HepG2 (cell line): ENCODE results near the gene YEATS2. TPM values are rescaled to one million over a fixed set of nuclear protein-coding genes. Genes with fewer than 3 reads are reported as not detected.

Experiments
- ATAC-seq: fragments of 200-7000 bp; cut with Tn5 transposase; 3 replicates; pipeline ENCODE4 v1.9.1; 2020; ENCODE audit warnings: mild to moderate bottlenecking, moderate library complexity
- BruUV-seq: library from RNA; stranded (reverse); fragments of 400-500 nt; replicated peaks from 2 replicates; lab custom pipeline; 2021; lab: Mats Ljungman, UMichigan
- CTCF ChIA-PET: fragments of 300-600 bp; formaldehyde crosslinking; extraction: SDS; loops from one replicate; lab custom pipeline; 2021; ENCODE audit warnings: low total read pairs, inconsistent platforms, low intra/inter-chr PET ratio; lab: Yijun Ruan, JAX
- POLR2A ChIA-PET: fragments of 350-600 bp; sonication (Branson Sonifier 250); formaldehyde crosslinking; loops from one replicate; lab custom pipeline; 2020; ENCODE audit warnings: antibody characterized with exemption, inconsistent platforms; lab: Yijun Ruan, JAX
- DNase-seq: peaks from one replicate; pipeline ENCODE4 v3.0.0-alpha.2; 2015; ENCODE audit warnings: low spot score
- FAIRE-seq: peaks from 3 replicates; lab custom pipeline; 2011; peaks lifted over from hg19 to GRCh38; lab: Jason Lieb, UNC
- H2AFZ ChIP-seq: one replicate; pipeline ENCODE4 v1.6.1; 2011; ENCODE audit warnings: low read length, inconsistent platforms
- H3K27ac ChIP-seq: fragments of 300-600 bp; 3 replicates; pipeline ENCODE4 v1.8.0; 2011; ENCODE audit warnings: mixed run types, mild to moderate bottlenecking, mixed read lengths, low read length, inconsistent platforms; ENCODE audit not compliant: insufficient read depth; ENCODE audit errors: extremely low read length
- H3K27me3 ChIP-seq, 2 experiments: fragments of 200-600 bp in 1 of 2; 2 replicates in 1 of 2; 3 replicates in 1 of 2; pipeline versions ENCODE4 v1.6.0 to v1.8.0; 2011; ENCODE audit warnings: low read length in 2 of 2, mild to moderate bottlenecking in 2 of 2, moderate library complexity in 2 of 2, inconsistent platforms in 1 of 2; ENCODE audit not compliant: insufficient read depth in 2 of 2, control insufficient read depth in 1 of 2
- H3K36me3 ChIP-seq, 2 experiments: fragments of 200-600 bp in 1 of 2; replicated peaks in 1 of 2; 2 replicates in 1 of 2; 3 replicates in 1 of 2; pipeline versions ENCODE4 v1.5.1 to v1.8.0; 2011; ENCODE audit warnings: low read length in 2 of 2, inconsistent platforms in 1 of 2; ENCODE audit not compliant: insufficient read depth in 2 of 2, control insufficient read depth in 1 of 2
- H3K4me1 ChIP-seq: 2 replicates; pipeline ENCODE4 v1.5.1; 2012; ENCODE audit warnings: low read length, inconsistent platforms; ENCODE audit not compliant: insufficient read depth
- H3K4me2 ChIP-seq: 2 replicates; pipeline ENCODE4 v1.6.0; 2011; ENCODE audit warnings: low read depth, low read length, inconsistent platforms
- H3K4me3 ChIP-seq, 3 experiments: fragments of 200-600 bp in 1 of 3; sonication (generic), shearing (Covaris generic) in 1 of 3; replicated peaks in 1 of 3; 2 replicates each; pipeline ENCODE4 v1.5.1; 2011 to 2016; ENCODE audit warnings: low read length in 3 of 3, inconsistent platforms in 2 of 3, low read depth in 2 of 3, mild to moderate bottlenecking in 2 of 3, control low read depth in 1 of 3, mixed read lengths in 1 of 3; ENCODE audit not compliant: insufficient read depth in 1 of 3
- H3K79me2 ChIP-seq: one replicate; pipeline ENCODE4 v1.6.1; 2011; ENCODE audit warnings: low read length, inconsistent platforms; ENCODE audit not compliant: insufficient read depth
- H3K9ac ChIP-seq: 2 replicates; pipeline ENCODE4 v1.6.0; 2011; ENCODE audit warnings: mild to moderate bottlenecking, low read depth, low read length, inconsistent platforms; ENCODE audit not compliant: insufficient read depth
- H3K9me3 ChIP-seq: 2 replicates; pipeline ENCODE4 v1.5.1; 2012; ENCODE audit warnings: mild to moderate bottlenecking, low read length
- H4K20me1 ChIP-seq: 2 replicates; pipeline ENCODE4 v1.6.0; 2011; ENCODE audit warnings: inconsistent platforms, mild to moderate bottlenecking, low read length, moderate library complexity; ENCODE audit not compliant: insufficient read depth
- FOXJ3 ChIP-seq: sonication (generic); formaldehyde crosslinking; IDR thresholded peaks from 2 replicates; pipeline ENCODE4 v1.4.0; 2020; ENCODE audit warnings: missing genetic modification reagents, mild to moderate bottlenecking, borderline replicate concordance
- SOX5 ChIP-seq: IDR thresholded peaks from 2 replicates; pipeline ENCODE4 v1.6.1; 2016; ENCODE audit warnings: borderline replicate concordance
- SYNCRIP ChIP-seq: fragments of 200-400 bp; formaldehyde crosslinking; IDR thresholded peaks from 2 replicates; pipeline ENCODE4 v1.6.1; 2018; ENCODE audit warnings: mild to moderate bottlenecking, low read depth, low read length; ENCODE audit not compliant: insufficient read depth
- THAP7 ChIP-seq: sonication (generic); formaldehyde crosslinking; IDR thresholded peaks from 2 replicates; pipeline ENCODE4 v1.8.1; 2023; ENCODE audit warnings: mild to moderate bottlenecking, missing genetic modification reagents
- ZNF180 ChIP-seq: sonication (generic); formaldehyde crosslinking; IDR thresholded peaks from 2 replicates; pipeline ENCODE4 v1.4.0; 2020; ENCODE audit warnings: low read depth, missing genetic modification reagents, borderline replicate concordance
- ZNF484 ChIP-seq: sonication (generic); formaldehyde crosslinking; IDR thresholded peaks from 2 replicates; pipeline ENCODE4 v1.5.1; 2020; ENCODE audit warnings: mild to moderate bottlenecking, low read depth, missing genetic modification reagents, borderline replicate concordance
- WGBS: methylation state at CpG from one replicate; pipeline ENCODE4 v1.1.6; 2017; ENCODE audit warnings: low lambda C conversion rate; 5-methylcytosine and 5-hydroxymethylcytosine counted together
- in situ Hi-C: cut with HindIII; loops from 2 replicates; pipeline ENCODE4 v1.10.0; 2017; ENCODE audit warnings: low pct_unique_long_range_greater_than_20kb; ENCODE audit not compliant: extremely low pct_ligation_motif_present
- intact Hi-C: fragments of 100-400 bp; cut with micrococcal nuclease; formaldehyde crosslinking; loops from one replicate; pipeline ENCODE4 v1.10.0; 2022; ENCODE audit not compliant: unreplicated experiment
- polyA plus RNA-seq, 8 experiments: library from polyadenylated mRNA; depleted of rRNA in 3 of 8; stranded (reverse) in 7 of 8; unstranded in 1 of 8; fragments of >200 nt; fragmentation: Illumina TruSeq in 4 of 8; extraction: Trizol in 4 of 8; gene quantifications; 2 replicates each; pipeline versions ENCODE4 v1.2.1 to v1.2.3, GENCODE V29; 2011 to 2016; ENCODE audit warnings: low read depth in 4 of 8, missing spikeins in 1 of 8, mixed read lengths in 1 of 8; ENCODE audit not compliant: insufficient read depth in 1 of 8
- total RNA-seq, 5 experiments: library from RNA; depleted of rRNA; stranded (reverse); fragments of >200 nt; fragmentation: Illumina TruSeq; extraction: Trizol; gene quantifications; 2 replicates each; pipeline ENCODE4 v1.2.3, GENCODE V29; 2016; ENCODE audit warnings: low read depth in 1 of 5
- TF ChIP-seq, protein P1 (sequence below): sonication (generic); formaldehyde crosslinking; IDR thresholded peaks from 2 replicates; pipeline ENCODE4 v1.4.0; 2020; ENCODE audit warnings: low read depth, mild to moderate bottlenecking, missing genetic modification reagents
- TF ChIP-seq, protein P2 (sequence below): sonication (generic); formaldehyde crosslinking; IDR thresholded peaks from 2 replicates; pipeline ENCODE4 v1.4.0; 2020; ENCODE audit warnings: missing genetic modification reagents, mild to moderate bottlenecking, borderline replicate concordance

YEATS2 gene
- total and polyA plus RNA-seq, 2 of the 13 experiments (the other 11 are each of a cell fraction or from before 2014, with no cell fraction given), result 18.6 to 33.7 TPM

- TF ChIP-seq SOX5 (CRISPR knock-in tag) (no peak), THAP7 (CRISPR knock-in tag) (no peak), SYNCRIP (no peak), ZNF484 (CRISPR knock-in tag) (no peak), ZNF180 (CRISPR knock-in tag) (no peak), FOXJ3 (CRISPR knock-in tag) (no peak)
- TF ChIP-seq, protein P1, sequence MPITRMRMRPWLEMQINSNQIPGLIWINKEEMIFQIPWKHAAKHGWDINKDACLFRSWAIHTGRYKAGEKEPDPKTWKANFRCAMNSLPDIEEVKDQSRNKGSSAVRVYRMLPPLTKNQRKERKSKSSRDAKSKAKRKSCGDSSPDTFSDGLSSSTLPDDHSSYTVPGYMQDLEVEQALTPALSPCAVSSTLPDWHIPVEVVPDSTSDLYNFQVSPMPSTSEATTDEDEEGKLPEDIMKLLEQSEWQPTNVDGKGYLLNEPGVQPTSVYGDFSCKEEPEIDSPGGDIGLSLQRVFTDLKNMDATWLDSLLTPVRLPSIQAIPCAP (CRISPR knock-in tag), result no peak
- TF ChIP-seq, protein P2, sequence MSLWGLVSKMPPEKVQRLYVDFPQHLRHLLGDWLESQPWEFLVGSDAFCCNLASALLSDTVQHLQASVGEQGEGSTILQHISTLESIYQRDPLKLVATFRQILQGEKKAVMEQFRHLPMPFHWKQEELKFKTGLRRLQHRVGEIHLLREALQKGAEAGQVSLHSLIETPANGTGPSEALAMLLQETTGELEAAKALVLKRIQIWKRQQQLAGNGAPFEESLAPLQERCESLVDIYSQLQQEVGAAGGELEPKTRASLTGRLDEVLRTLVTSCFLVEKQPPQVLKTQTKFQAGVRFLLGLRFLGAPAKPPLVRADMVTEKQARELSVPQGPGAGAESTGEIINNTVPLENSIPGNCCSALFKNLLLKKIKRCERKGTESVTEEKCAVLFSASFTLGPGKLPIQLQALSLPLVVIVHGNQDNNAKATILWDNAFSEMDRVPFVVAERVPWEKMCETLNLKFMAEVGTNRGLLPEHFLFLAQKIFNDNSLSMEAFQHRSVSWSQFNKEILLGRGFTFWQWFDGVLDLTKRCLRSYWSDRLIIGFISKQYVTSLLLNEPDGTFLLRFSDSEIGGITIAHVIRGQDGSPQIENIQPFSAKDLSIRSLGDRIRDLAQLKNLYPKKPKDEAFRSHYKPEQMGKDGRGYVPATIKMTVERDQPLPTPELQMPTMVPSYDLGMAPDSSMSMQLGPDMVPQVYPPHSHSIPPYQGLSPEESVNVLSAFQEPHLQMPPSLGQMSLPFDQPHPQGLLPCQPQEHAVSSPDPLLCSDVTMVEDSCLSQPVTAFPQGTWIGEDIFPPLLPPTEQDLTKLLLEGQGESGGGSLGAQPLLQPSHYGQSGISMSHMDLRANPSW (CRISPR knock-in tag), result no peak
- in situ Hi-C loops, result loop anchor here (10.0 kb wide), 1 partner anchor 285 kb away; no protein-coding TSS in a partner anchor
Measured at GRCh38 chr3:183769453-183769852, 71.9 kb downstream of the YEATS2 start.

More at GRCh38 chr3:183769453-183769852, 71.9 kb downstream of the YEATS2 start:
- Histone ChIP-seq H3K4me2 (no peak overlapping the region), H3K27ac (no peak overlapping the region), H2AFZ (no peak overlapping the region), H3K79me2 (no peaks in the 10 kb centered on the region), H3K9ac (no peak overlapping the region), H4K20me1 (no peaks in the 10 kb centered on the region), H3K4me3 (no peak overlapping the region), H3K27me3 (no peaks in the 10 kb centered on the region), H3K9me3 (no peaks in the 10 kb centered on the region), H3K4me1 (no peaks in the 10 kb centered on the region), H3K36me3 (peaks cover 13 to 36% of the 10 kb centered on the region in 2 experiments)
- WGBS, result 96% methylated on average over 9 of the region's 9 CpGs
- CTCF ChIA-PET, result interaction anchor here (1.1 kb wide), 1 partner anchor 267 kb away, joined by 3 read pairs; no protein-coding TSS in a partner anchor
- FAIRE-seq, result no peak
- DNase-seq, result no peak
- BruUV-seq, result no TSS peak
- ATAC-seq, result no peak
- POLR2A ChIA-PET, result no interaction called here
- intact Hi-C loops, result loop anchor here (5.0 kb wide), 1 partner anchor 382 kb away; no protein-coding TSS in a partner anchor
